Breast epithelium (tissue), 3 donors: ENCODE data around the gene G6PC2.

Experiments
- CTCF ChIP-seq, 3 donors: fragments of 450-650 bp; IDR thresholded peaks; one replicate each; pipeline ENCODE4 v1.5.1; 2016 to 2017; ENCODE audit warnings: antibody characterized with exemption in 3 of 3, mild to moderate bottlenecking in 3 of 3, moderate library complexity in 3 of 3
- POLR2A ChIP-seq: fragments of 450-650 bp; IDR thresholded peaks from one replicate; pipeline ENCODE4 v1.6.1; 2016; ENCODE audit warnings: antibody characterized with exemption, mild to moderate bottlenecking, moderate library complexity
- POLR2AphosphoS5 ChIP-seq, 3 donors: sonication (generic); formaldehyde crosslinking; IDR thresholded peaks; one replicate each; pipeline ENCODE4 v1.6.1; 2017; ENCODE audit warnings: antibody characterized with exemption in 3 of 3

DNA sequence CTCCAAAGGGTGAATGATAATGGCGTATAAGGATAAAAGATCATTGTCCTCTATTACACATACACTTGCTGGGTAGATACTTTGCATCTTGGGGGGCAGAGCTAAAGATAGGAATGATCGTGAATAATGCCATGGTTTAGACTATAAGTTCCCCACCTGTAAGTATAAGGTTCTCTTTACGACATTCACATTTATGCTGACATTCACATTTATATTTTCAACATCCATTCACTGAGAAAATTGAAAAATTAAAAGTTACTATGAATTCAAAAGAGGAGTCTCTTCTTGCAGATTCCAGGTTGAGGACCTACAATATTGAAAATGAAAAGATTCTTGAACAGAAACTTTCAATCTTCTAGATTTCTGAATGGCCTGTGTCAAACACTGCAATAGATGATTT lies 8.8 kb upstream of the G6PC2 start:
- TF ChIP-seq POLR2A (no peak), CTCF (IDR thresholded peaks at IDR 0.05) (no peak), POLR2AphosphoS5 (IDR thresholded peaks at IDR 0.05) (no peak)
